Tibial artery (tissue), 4 donors: ENCODE data around the gene COPE.

Source experiments
- DNase-seq, 2 donors: peaks; one replicate each; pipeline ENCODE4 v3.0.0-alpha.2; 2019
- H3K27ac ChIP-seq, 2 donors: fragments of 200-600 bp; sonication (generic) in 1 of 2; 1 replicate in 1 of 2; 2 replicates in 1 of 2; pipeline ENCODE4 v1.5.1; 2018 to 2019; ENCODE audit warnings: mild to moderate bottlenecking in 1 of 2
- H3K27me3 ChIP-seq, 2 donors: fragments of 200-600 bp; sonication (generic) in 1 of 2; one replicate each; pipeline versions ENCODE4 v1.5.1 to v1.6.0; 2016 to 2019
- H3K36me3 ChIP-seq, 3 donors: fragments of 200-600 bp; sonication (generic) in 2 of 3; one replicate each; pipeline ENCODE4 v1.5.1; 2016 to 2019; ENCODE audit warnings: mild to moderate bottlenecking in 2 of 3
- H3K4me1 ChIP-seq, 4 donors: fragments of 200-600 bp; sonication (generic) in 2 of 4; 1 replicate in 3 of 4; 2 replicates in 1 of 4; pipeline ENCODE4 v1.5.1; 2016 to 2019
- H3K4me3 ChIP-seq, 2 donors: fragments of 200-600 bp; sonication (generic) in 1 of 2; 1 replicate in 1 of 2; 2 replicates in 1 of 2; pipeline ENCODE4 v1.5.1; 2018 to 2019; ENCODE audit warnings: mild to moderate bottlenecking in 2 of 2
- H3K9me3 ChIP-seq, 3 donors: fragments of 200-600 bp; sonication (generic) in 1 of 3; one replicate each; pipeline ENCODE4 v1.5.1; 2016 to 2019
- CTCF ChIP-seq, 2 experiments: fragments of 200-600 bp in 1 of 2; fragments of 450-650 bp in 1 of 2; IDR thresholded peaks; one replicate each; pipeline ENCODE4 v1.5.1; 2017 to 2019; ENCODE audit warnings: antibody characterized with exemption in 2 of 2, mild to moderate bottlenecking in 1 of 2, moderate library complexity in 1 of 2
- intact Hi-C: fragments of 100-400 bp; cut with DNase I; formaldehyde crosslinking; loops from one replicate; pipeline ENCODE4 v1.15.0; 2023; ENCODE audit warnings: low total_unique reads

Gene COPE

GRCh38 chr19:18929311-18929710 is 10.1 kb upstream of the COPE start:
- no peaks in the 10 kb centered on the region for H3K9me3 ChIP-seq
- H3K36me3 ChIP-seq = peaks cover 11 to 93% (median 69%) of the 10 kb centered on the region in 3 donors
- DNase-seq = no peak
- no peak overlapping the region for H3K4me3 ChIP-seq
- no peak for TF ChIP-seq CTCF (IDR thresholded peaks at IDR 0.05)
- H3K27ac ChIP-seq = no peak overlapping the region
- H3K4me1 ChIP-seq = peaks cover 0 to 10% (median 0%) of the 10 kb centered on the region in 4 donors
- intact Hi-C loops = no loop called here
- no peaks in the 10 kb centered on the region for H3K27me3 ChIP-seq

DNA sequence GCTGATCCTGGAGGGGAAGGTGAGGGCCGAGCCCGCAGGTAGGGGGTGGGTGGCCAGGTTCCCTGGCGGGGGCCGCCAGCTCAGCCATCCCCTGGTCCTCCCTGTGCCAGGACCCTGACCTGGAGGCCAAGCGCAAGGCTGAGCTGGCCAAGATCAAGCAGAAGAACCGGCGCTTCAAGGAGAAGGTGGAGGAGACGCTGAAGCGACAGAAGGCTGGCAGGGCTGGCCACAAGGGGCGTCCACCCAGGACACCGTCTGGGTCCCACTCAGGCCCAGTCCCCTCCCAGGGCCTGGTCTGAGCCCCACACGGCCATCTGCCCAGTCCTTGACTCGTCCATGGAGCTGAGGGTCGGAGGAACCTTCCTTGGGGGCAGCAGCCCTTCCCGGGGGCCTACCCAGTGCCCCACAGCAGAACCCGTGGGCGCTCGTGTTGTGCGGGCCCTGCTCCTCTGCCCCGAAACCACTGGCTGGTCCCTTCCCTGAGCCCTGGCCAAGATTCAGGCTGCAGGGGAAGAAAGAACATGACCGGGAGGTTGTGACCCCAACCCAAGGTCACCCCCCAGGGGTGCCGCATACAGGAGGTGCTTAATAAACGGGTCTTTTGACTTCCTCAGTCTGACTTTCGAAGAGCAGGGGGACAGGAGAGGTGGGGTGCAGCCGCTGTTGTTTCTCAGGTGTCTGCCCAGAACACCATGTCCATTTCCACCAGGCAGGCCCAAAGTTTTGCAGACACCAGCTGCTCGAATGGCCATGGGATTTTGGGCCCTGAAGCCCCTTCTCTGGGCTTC is 9.0 kb upstream of the COPE start:
- TF ChIP-seq CTCF (IDR thresholded peaks at IDR 0.05) = no peak
- H3K27ac ChIP-seq = no peak overlapping the region
- no peak for DNase-seq
- intact Hi-C loops = no loop called here
- H3K4me1 ChIP-seq = peaks cover 0 to 10% (median 0%) of the 10 kb centered on the region in 4 donors
- no peak overlapping the region for H3K4me3 ChIP-seq
- H3K27me3 ChIP-seq = no peaks in the 10 kb centered on the region
- no peaks in the 10 kb centered on the region for H3K9me3 ChIP-seq
- peaks cover 22 to 93% (median 70%) of the 10 kb centered on the region in 3 donors for H3K36me3 ChIP-seq

GRCh38 chr19:18924684-18925213 is 5.6 kb upstream of the COPE start:
- peaks cover 0 to 19% (median 15%) of the 10 kb centered on the region in 4 donors for H3K4me1 ChIP-seq
- TF ChIP-seq CTCF (IDR thresholded peaks at IDR 0.05) = no peak
- H3K4me3 ChIP-seq = no peak overlapping the region
- H3K27me3 ChIP-seq = no peaks in the 10 kb centered on the region
- H3K9me3 ChIP-seq = no peaks in the 10 kb centered on the region
- intact Hi-C loops = no loop called here
- peaks cover 41 to 89% (median 79%) of the 10 kb centered on the region in 3 donors for H3K36me3 ChIP-seq
- H3K27ac ChIP-seq = no peak overlapping the region
- DNase-seq = no peak

GRCh38 chr19:18922228-18922985 is 3.2 kb upstream of the COPE start:
- H3K27me3 ChIP-seq = no peaks in the 10 kb centered on the region
- no peaks in the 10 kb centered on the region for H3K9me3 ChIP-seq
- TF ChIP-seq CTCF (IDR thresholded peaks at IDR 0.05) = no peak
- peaks cover 41 to 65% (median 57%) of the 10 kb centered on the region in 3 donors for H3K36me3 ChIP-seq
- DNase-seq = no peak
- H3K4me3 ChIP-seq = no peak overlapping the region
- no peak overlapping the region for H3K27ac ChIP-seq
- intact Hi-C loops = no loop called here
- H3K4me1 ChIP-seq = peaks cover 0 to 33% (median 26%) of the 10 kb centered on the region in 4 donors

- peaks cover 41 to 57% (median 53%) of the 10 kb centered on the region in 3 donors for H3K36me3 ChIP-seq
- intact Hi-C loops = no loop called here
- no peaks in the 10 kb centered on the region for H3K27me3 ChIP-seq
- no peak overlapping the region for H3K4me3 ChIP-seq
- DNase-seq = no peak
- no peak for TF ChIP-seq CTCF (IDR thresholded peaks at IDR 0.05)
- H3K27ac ChIP-seq = no peak overlapping the region
- H3K4me1 ChIP-seq = peaks cover 0 to 42% (median 29%) of the 10 kb centered on the region in 4 donors
- H3K9me3 ChIP-seq = no peaks in the 10 kb centered on the region
These were observed 2.4 kb upstream of the COPE start for GRCh38 chr19:18921593-18921992.
